GM21786 (cell line): ENCODE data around the gene OR10J1.
"Not testable (repeated sequence)": the region's sequence is repeated elsewhere in the genome, so short reads cannot be mapped to it uniquely, and the experiment has no call there.

Experiments used
- ATAC-seq: cut with Tn5 transposase; IDR thresholded peaks from one replicate; pipeline ENCODE4 v1.9.1; 2021; ENCODE audit not compliant: unreplicated experiment

OR10J1 gene

GRCh38 chr1:159439422-159439821 lies at the start of gene OR10J1:
OR10J1 (plus strand) TSS chr1:159439722; CDS start chr1:159439792, 70 bp downstream.
- ATAC-seq, result no peak

- ATAC-seq, result no peak
Observed at GRCh38 chr1:159406821-159407220, 32.7 kb upstream of the OR10J1 start.

GRCh38 chr1:159408862-159409400 lies 30.6 kb upstream of the OR10J1 start:
- no peak for ATAC-seq

- ATAC-seq, result no peak
Observed at GRCh38 chr1:159421821-159422220, 17.7 kb upstream of the OR10J1 start.

- no peak for ATAC-seq
Observed at GRCh38 chr1:159428536-159428935, 11.0 kb upstream of the OR10J1 start.

GRCh38 chr1:159429074-159429861 lies 10.3 kb upstream of the OR10J1 start:
- ATAC-seq, result no peak

GRCh38 chr1:159430985-159431384 lies 8.5 kb upstream of the OR10J1 start:
- no peak for ATAC-seq

- no peak for ATAC-seq
Observed at GRCh38 chr1:159431904-159432303, 7.6 kb upstream of the OR10J1 start, which contains the start of gene OR10J4. OR10J4 (plus strand) TSS chr1:159432204.

- no peak for ATAC-seq
Observed at GRCh38 chr1:159436469-159436868, 3.1 kb upstream of the OR10J1 start.

- ATAC-seq, result no peak
Observed at GRCh38 chr1:159441360-159441759, 1.8 kb downstream of the OR10J1 start.

GRCh38 chr1:159442428-159442827 lies 2.9 kb downstream of the OR10J1 start:
- no peak for ATAC-seq

GRCh38 chr1:159443066-159443750 lies 3.7 kb downstream of the OR10J1 start:
- no peak for ATAC-seq

GRCh38 chr1:159444511-159444910 lies 5.0 kb downstream of the OR10J1 start:
- ATAC-seq, result no peak

GRCh38 chr1:159448181-159448580 lies 8.7 kb downstream of the OR10J1 start:
- ATAC-seq, result no peak

GRCh38 chr1:159449605-159450004 lies 10.1 kb downstream of the OR10J1 start:
- not testable (repeated sequence) for ATAC-seq

GRCh38 chr1:159459551-159459950 lies 20.0 kb downstream of the OR10J1 start:
- no peak for ATAC-seq

GRCh38 chr1:159465191-159465603 lies 25.7 kb downstream of the OR10J1 start:
- no peak for ATAC-seq

- ATAC-seq, result no peak
Observed at GRCh38 chr1:159468321-159468720, 28.8 kb downstream of the OR10J1 start.

- no peak for ATAC-seq
Observed at GRCh38 chr1:159469921-159470533, 30.5 kb downstream of the OR10J1 start.

- no peak for ATAC-seq
Observed at GRCh38 chr1:159473335-159473734, 33.8 kb downstream of the OR10J1 start.

- ATAC-seq, result no peak
Observed at GRCh38 chr1:159474926-159475325, 35.4 kb downstream of the OR10J1 start.

GRCh38 chr1:159483501-159483900 lies 44.0 kb downstream of the OR10J1 start:
- ATAC-seq, result no peak
